Measurements from ENCODE around the gene STEAP4. TPM values are rescaled to one million over a fixed set of nuclear protein-coding genes. Genes with fewer than 3 reads are reported as not detected.

STEAP4 gene
- total RNA-seq, 4 donors from 2014 or later, result 8.6 to 55.6 (median 22.0) TPM

GRCh38 chr7:88331322-88331721 lies 24.6 kb upstream of the STEAP4 start:
- no peak for TF ChIP-seq POLR2A (IDR thresholded peaks at IDR 0.05)
- intact Hi-C loops (cut with DNase I; ENCODE audit: low total_unique reads), result no loop called here
- no peak overlapping the region for H3K4me3 ChIP-seq (ENCODE audit: low read depth, poor library complexity, severe bottlenecking)
- DNase-seq (ENCODE audit: low spot score in 2 of 2), result no peak

GRCh38 chr7:88329532-88330463 lies 23.1 kb upstream of the STEAP4 start:
- no peak for DNase-seq (ENCODE audit: low spot score in 2 of 2)
- intact Hi-C loops (cut with DNase I; ENCODE audit: low total_unique reads), result no loop called here
- 73 to 83% methylated on average over 9 of the region's 10 CpGs for WGBS, 2 donors
- no peak overlapping the region for H3K4me3 ChIP-seq (ENCODE audit: low read depth, poor library complexity, severe bottlenecking)
- TF ChIP-seq POLR2A (IDR thresholded peaks at IDR 0.05) (no peak), CTCF (IDR thresholded peaks at IDR 0.05) (no peak)

DNA sequence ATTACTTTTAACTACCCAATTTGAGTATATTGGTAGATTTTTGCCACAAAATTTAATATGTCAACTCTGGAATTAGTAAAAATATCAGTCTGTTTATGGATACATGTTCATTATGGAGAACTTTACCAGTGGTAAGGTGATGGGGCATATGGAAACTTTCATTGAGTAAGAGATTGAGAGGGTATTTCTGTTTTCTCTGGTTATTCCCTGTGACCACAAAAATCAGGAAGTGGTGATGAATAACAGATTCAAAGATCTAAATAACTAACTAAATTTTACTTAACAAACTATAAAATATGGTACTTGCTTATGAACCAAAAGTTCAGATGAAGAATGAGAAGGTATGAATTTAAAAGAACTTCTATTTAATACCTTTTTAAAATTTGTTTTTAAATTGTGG lies 22.1 kb upstream of the STEAP4 start:
- TF ChIP-seq CTCF (IDR thresholded peaks at IDR 0.05) (no peak), POLR2A (IDR thresholded peaks at IDR 0.05) (no peak)
- intact Hi-C loops (cut with DNase I; ENCODE audit: low total_unique reads), result no loop called here
- H3K4me3 ChIP-seq (ENCODE audit: low read depth, poor library complexity, severe bottlenecking), result no peak overlapping the region
- DNase-seq (ENCODE audit: low spot score in 2 of 2), result no peak

DNA sequence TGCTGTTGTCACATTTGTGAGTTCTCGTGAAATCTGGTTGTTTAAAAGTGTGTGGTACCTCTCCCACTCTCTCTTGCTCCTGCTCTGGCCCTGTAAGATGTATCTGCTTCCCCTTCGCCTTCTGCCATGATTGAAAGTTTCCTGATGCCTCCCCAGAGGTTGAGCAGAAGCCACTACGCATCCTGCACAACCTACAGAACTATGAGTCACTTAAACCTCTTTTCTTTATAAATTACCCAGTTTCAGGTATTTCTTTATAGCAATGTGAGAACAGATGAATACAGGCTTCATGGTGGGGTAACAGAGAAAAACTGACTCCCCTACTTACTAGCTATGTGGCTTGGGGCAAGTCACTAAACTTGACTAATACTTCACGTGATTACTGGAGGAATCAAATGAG lies 18.0 kb upstream of the STEAP4 start:
- DNase-seq (ENCODE audit: low spot score in 2 of 2), result no peak
- intact Hi-C loops (cut with DNase I; ENCODE audit: low total_unique reads), result no loop called here
- no peak overlapping the region for H3K4me3 ChIP-seq (ENCODE audit: low read depth, poor library complexity, severe bottlenecking)
- no peak for TF ChIP-seq POLR2A (IDR thresholded peaks at IDR 0.05)
- TF ChIP-seq CTCF (IDR thresholded peaks at IDR 0.05), result no peak
- 94 to 95% methylated on average over 4 of the region's 4 CpGs for WGBS, 2 donors

DNA sequence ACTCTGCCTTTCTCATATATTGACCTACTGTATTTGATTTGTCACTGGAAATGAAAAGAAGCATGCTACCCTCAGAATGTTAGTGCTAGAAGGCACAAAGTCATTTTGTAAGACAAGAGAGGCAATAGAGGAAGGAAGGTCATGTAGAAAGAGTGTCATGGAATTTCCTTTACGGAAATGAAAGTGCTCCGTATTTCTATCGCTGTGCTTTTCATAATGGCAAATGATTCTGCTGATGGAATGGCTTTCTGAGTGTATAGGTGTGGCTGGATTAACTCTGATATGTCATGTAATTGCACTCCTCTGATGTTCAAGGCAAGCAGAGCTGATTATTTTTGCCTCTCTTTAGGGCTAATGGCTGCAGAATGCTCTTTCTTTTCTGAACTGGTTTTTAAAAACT lies 15.5 kb upstream of the STEAP4 start:
- H3K4me3 ChIP-seq (ENCODE audit: low read depth, poor library complexity, severe bottlenecking), result no peak overlapping the region
- intact Hi-C loops (cut with DNase I; ENCODE audit: low total_unique reads), result no loop called here
- WGBS, 2 donors, result 42 to 48% methylated on average over 3 of the region's 3 CpGs
- no peak for TF ChIP-seq POLR2A (IDR thresholded peaks at IDR 0.05)
- no peak for TF ChIP-seq CTCF (IDR thresholded peaks at IDR 0.05)
- no peak for DNase-seq (ENCODE audit: low spot score in 2 of 2)

DNA sequence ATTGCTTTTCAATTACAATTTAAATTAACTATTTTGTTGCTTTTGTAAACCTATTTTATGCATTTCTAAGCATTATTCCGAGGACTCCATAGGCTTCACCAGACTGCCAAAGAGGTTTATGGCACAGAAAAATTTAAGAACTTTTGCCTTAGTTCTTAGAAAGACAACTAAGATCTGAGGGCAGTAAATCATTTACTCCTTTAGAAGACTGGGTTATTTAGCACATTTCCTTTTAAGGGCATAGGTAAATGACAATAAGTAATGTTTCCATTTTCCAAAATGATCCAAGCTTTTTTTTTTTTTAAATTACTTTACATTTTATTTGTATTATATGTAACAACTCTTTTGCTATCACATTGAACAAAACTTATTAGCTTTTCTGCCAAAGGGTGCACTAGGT lies 15.0 kb upstream of the STEAP4 start:
- H3K4me3 ChIP-seq (ENCODE audit: low read depth, poor library complexity, severe bottlenecking), result no peak overlapping the region
- intact Hi-C loops (cut with DNase I; ENCODE audit: low total_unique reads), result no loop called here
- DNase-seq (ENCODE audit: low spot score in 2 of 2), result no peak
- 86 to 91% methylated on average over 1 of the region's 1 CpG for WGBS, 2 donors
- TF ChIP-seq CTCF (IDR thresholded peaks at IDR 0.05) (no peak), POLR2A (IDR thresholded peaks at IDR 0.05) (no peak)

All from lower leg skin (tissue), 4 donors.